Activated naive CD4-positive, alpha-beta T cell treated with anti-CD3 and anti-CD28 coated beads, Interleukin-2, amount 50 U/mL, for 72 hours (primary cell): ENCODE results near the gene GAB3. TPM values are rescaled to one million over a fixed set of nuclear protein-coding genes. Genes with fewer than 3 reads are reported as not detected.
"Not testable (repeated sequence)": the region's sequence is repeated elsewhere in the genome, so short reads cannot be mapped to it uniquely, and the experiment has no call there.

ENCODE experiments used
- ATAC-seq, 2 donors: fragments of 150-1000 bp; cut with Tn5 transposase; 2 replicates each; pipeline ENCODE4 v1.10.0; 2021; ENCODE audit warnings: mild to moderate bottlenecking in 2 of 2, moderate library complexity in 2 of 2
- DNase-seq, 2 donors: peaks; one replicate each; pipeline ENCODE4 v3.0.0; 2021 to 2022; ENCODE audit warnings: low spot score in 2 of 2
- H3K27ac Mint-ChIP-seq, 2 donors: one replicate each; pipeline ENCODE4 v1.8.0; 2022; ENCODE audit warnings: mild to moderate bottlenecking in 2 of 2, mixed read lengths in 2 of 2
- H3K36me3 Mint-ChIP-seq, 2 donors: one replicate each; pipeline ENCODE4 v1.8.0; 2022; ENCODE audit warnings: mixed read lengths in 2 of 2
- H3K9me3 Mint-ChIP-seq, 2 donors: one replicate each; pipeline ENCODE4 v1.8.0; 2022; ENCODE audit warnings: mixed read lengths in 2 of 2
- total RNA-seq, 2 donors: library from RNA; stranded (reverse); gene quantifications; one replicate each; pipeline ENCODE4 v1.2.3, GENCODE V29; 2022

GAB3 gene
- total RNA-seq, 2 donors from 2014 or later, result 3.3 to 4.0 TPM

DNA sequence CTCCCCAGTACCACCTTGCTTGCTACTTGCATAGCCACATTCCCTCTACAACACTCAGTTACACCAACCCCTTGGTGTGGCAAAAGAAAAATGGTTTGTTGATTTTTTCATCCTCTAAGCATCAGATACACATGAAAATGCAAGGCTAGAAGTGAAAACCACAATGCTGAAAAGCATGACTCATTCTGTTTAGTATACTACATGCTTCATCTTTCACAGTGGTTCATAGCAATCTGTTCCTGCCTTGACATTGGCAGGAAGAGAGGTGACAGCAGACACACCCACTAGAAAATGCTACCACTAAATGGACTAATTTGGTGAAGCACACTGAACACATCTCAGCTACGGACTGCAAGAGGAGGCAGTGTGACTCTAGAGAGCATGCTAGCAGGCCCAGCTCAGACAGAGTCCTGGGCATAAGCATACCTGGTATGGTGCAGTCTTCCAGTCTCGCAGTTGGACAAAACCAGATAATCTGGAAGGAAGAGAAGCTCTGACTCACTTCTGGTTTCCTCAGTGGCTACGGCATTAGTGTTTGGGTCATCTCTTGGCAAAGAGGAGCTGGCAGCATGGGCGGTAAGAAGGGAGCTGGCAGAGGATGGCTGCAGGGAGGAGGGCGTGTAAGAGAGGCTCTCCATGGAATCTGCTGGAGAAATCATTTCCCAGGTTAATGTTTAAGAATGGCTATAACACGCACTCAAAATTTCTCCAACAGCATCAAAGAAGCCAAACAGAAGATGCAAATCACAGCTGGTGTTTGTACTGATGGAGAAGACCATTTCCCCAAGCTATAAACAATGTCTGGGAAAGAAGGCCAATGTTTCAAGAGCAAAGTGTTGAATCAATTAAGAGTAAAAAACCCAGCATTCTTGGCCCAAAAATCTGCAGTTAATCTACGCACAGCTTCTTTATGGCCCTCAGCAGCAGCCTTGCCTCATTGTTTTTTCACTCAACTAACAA, 37.8 kb downstream of the GAB3 start:
- ATAC-seq (peak; percentile 81 to 98), DNase-seq (no peak)
- Mint-ChIP-seq H3K9me3 (no peaks in the 10 kb centered on the region), H3K36me3 (no peaks in the 10 kb centered on the region), H3K27ac (peak overlapping the region in 1 of 2 donors; percentile 13)

DNA sequence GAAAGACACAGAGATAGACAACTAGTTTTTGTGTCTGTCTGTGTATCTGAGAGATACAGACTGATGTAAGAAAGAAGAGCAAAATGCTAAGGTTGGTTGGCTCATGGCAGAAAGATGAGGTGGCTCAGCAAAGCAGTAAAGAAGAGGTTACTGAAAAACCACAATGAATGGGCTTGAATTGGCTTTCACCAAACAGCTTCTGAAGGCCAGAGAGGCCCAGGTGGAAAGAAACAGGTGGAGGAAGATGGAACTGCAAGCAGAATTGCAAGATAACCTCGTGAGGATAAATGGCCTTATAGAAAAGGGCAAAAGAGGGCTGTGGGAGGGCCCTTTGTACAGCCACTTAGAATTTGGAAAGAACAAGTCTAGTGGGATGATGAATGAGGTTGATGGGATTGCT, 39.6 kb downstream of the GAB3 start:
- Mint-ChIP-seq H3K27ac (peak overlapping the region in 1 of 2 donors; percentile 15), H3K36me3 (no peaks in the 10 kb centered on the region), H3K9me3 (no peaks in the 10 kb centered on the region)
- no peak for ATAC-seq
- no peak for DNase-seq

DNA sequence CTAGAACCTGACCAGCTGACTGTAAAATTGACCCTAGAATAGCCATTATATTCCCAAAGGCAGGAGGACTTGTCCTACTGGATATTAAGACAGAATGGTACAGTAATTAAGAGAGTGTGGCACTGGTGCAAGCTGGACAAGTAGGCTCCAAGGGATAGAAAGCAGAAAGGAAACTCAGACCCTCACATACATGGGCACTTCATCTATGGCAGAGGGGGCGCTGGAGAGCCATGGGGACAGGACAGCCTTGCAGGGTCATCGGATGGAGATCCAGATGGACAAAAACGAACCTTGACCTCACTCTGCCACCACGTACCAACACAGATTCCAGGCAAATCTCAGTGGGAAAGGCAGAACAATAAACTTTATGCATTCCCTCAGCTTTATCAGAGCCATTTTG, 40.6 kb downstream of the GAB3 start:
- H3K36me3 Mint-ChIP-seq, result no peaks in the 10 kb centered on the region
- no peaks in the 10 kb centered on the region for H3K9me3 Mint-ChIP-seq
- ATAC-seq (no peak), DNase-seq (no peak)
- no peak overlapping the region for H3K27ac Mint-ChIP-seq

DNA sequence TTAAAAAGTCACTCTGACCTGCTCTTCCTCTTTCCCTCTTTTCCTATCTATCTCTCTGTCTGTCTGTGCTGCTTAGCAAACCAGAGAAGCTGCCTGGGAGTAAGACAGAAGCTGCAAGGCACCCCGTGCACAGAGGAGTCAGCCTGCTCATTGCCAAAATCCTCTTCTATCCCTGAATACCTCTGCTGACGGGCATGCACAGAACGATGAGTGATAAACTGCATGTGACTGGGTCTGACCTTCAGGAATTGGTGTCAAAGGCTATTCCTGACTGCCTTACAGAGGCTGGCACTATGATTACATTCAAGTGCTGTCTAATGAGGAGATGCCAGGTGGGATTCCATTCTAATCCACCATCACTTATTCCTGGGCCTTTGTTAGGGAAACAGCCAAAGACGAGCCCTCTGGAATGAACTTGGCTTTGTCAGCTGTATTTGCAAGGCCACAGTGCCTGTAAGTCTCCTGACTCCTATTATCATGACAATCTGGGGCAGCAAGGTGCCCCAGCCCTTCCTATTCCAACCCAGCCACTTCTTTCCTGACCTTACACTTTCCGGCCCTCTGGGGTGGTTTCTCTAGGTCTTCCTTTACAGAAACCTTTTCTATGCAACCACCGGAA, 52.1 kb downstream of the GAB3 start:
- Mint-ChIP-seq H3K9me3 (no peaks in the 10 kb centered on the region), H3K36me3 (peaks cover 0 to 7% of the 10 kb centered on the region in 2 donors), H3K27ac (peak overlapping the region in 1 of 2 donors; percentile 55)
- DNase-seq (no peak), ATAC-seq (no peak)

DNA sequence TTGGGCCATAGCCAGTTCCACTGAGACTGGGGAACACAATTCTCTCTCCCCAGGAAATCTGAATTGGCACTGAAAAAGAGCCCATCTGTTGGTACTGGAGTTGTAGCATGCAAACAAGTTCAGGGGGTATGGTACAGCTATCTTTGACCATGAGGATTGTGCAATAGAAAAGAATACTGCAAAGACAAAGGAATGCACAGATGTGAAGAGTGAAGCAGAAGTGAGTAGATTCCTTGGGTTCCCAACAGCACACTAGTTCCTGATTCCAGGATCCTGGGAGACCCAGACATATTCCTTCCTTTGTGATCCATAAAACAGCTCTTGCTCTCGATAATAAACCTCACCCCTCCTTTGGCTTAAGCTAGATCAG, 54.2 kb downstream of the GAB3 start:
- Mint-ChIP-seq H3K27ac (peak overlapping the region in 1 of 2 donors; percentile 47), H3K9me3 (no peaks in the 10 kb centered on the region), H3K36me3 (peaks cover 0 to 7% of the 10 kb centered on the region in 2 donors)
- DNase-seq (no peak), ATAC-seq (no peak)

DNA sequence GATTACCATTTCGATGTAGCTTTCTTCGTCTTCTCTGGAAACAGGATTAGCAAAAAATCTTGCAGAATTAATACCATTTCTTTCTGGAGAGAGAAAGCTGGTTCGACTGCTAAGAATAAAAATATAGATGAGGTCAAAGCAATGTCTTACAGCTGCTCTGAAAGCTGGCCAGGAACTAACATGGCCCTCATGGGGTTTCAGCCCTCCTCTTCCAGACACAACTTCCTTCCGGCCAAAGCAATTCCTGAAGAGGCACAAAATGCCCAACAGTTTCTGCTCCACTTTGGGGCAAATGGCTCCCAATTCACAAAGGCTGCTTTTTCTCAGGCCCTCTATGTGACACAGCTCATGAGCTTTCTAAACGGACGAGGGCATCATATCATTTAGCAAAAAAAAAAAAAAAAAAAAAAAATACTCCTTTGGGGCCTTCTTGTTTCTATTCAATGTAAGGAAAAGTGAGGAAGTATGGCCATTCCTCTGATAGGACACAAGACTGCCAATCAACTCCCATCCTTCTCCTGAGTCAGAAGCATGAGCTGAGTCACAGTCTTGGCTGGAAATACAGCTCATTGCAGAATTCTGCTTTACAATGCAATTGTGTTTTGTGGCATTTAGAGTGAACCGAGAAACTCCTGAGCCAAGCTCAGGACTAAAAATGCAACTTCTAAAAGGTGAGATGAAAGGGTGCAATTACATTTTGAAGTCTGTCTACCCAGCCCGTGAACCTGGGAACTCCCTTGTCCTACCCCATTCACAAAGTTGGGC, 54.8 kb downstream of the GAB3 start:
- Mint-ChIP-seq H3K9me3 (no peaks in the 10 kb centered on the region), H3K27ac (peak overlapping the region in 1 of 2 donors; percentile 47), H3K36me3 (peaks cover 0 to 7% of the 10 kb centered on the region in 2 donors)
- DNase-seq (no peak), ATAC-seq (peak; percentile 90 to 92)

DNA sequence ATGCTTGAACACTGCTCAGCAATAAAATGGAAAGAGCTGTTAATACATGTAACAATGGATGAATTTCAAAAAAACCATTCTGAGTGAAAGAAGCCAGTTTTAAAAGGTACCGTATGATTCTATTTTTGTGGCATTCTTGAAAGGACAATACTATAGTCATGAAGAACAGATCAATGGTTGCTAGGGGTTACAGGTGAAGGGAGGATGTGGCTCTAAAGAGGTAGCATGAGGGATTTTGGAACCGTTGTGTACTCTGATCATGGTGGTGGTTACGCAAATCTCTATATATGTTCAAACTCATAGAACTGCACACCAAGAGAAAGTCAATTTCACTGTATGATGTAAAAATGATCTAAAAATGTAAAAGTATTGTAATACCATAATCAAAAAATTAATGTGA, 57.5 kb downstream of the GAB3 start:
- peak; percentile 58 to 63 for ATAC-seq
- DNase-seq, result no peak
- Mint-ChIP-seq H3K27ac (no peak overlapping the region), H3K36me3 (peaks cover 0 to 7% of the 10 kb centered on the region in 2 donors), H3K9me3 (no peaks in the 10 kb centered on the region)

DNA sequence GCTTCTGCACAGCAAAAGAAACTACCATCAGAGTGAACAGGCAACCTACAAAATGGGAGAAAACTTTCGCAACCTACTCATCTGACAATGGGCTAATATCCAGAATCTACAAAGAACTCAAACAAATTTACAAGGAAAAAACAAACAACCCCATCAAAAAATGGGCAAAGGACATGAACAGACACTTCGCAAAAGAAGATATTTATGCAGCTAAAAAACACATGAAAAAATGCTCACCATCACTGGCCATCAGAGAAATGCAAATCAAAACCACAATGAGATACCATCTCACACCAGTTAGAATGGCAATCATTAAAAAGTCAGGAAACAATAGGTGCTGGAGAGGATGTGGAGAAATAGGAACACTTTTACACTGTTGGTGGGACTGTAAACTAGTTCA, 60.4 kb downstream of the GAB3 start:
- not testable (repeated sequence) for H3K36me3 Mint-ChIP-seq, H3K9me3 Mint-ChIP-seq, ATAC-seq, H3K27ac Mint-ChIP-seq, DNase-seq

DNA sequence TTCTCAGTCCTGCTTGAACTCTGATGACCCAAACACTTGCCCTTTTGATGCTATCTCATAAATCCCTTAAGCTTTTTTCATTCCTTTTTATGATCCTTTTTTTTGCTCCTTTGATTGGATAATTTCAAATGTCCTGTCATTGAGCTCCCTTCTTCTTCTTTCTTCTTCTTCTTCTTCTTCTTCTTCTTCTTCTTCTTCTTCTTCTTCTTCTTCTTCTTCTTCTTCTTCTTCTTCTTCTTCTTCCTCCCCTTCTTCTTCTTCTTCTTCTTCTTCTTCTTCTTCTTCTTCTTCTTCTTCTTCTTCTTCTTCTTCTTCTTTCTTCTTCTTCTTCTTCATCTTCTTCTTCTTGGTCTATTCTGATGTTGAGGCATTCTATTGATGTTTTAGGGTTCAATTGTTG, 78.8 kb downstream of the GAB3 start:
- Mint-ChIP-seq H3K9me3 (peaks cover 16 to 23% of the 10 kb centered on the region in 2 donors), H3K36me3 (peaks cover 7 to 19% of the 10 kb centered on the region in 2 donors)
- DNase-seq, ATAC-seq, H3K27ac Mint-ChIP-seq: not testable (repeated sequence)

DNA sequence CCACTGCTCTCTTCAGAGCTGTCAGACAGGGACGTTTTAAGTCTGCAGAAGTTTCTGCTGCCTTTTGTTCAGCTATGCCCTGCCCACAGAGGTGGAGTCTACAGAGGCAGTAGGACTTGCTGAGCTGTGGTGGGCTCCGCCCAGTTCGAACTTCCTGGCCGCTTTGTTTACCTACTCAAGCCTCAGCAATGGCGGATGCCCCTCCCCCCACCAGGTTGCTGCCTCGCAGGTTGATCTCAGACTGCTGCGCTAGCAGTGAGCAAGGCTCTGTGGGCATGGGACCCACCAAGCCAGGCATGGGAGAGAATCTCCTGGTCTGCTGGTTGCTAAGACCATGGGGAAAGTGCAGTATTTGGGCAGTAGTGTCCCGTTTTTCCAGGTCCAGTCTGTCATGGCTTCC, 80.0 kb downstream of the GAB3 start:
- Mint-ChIP-seq H3K36me3 (peaks cover 7 to 19% of the 10 kb centered on the region in 2 donors), H3K9me3 (peaks cover 16 to 23% of the 10 kb centered on the region in 2 donors)
- not testable (repeated sequence) for H3K27ac Mint-ChIP-seq, ATAC-seq, DNase-seq

DNA sequence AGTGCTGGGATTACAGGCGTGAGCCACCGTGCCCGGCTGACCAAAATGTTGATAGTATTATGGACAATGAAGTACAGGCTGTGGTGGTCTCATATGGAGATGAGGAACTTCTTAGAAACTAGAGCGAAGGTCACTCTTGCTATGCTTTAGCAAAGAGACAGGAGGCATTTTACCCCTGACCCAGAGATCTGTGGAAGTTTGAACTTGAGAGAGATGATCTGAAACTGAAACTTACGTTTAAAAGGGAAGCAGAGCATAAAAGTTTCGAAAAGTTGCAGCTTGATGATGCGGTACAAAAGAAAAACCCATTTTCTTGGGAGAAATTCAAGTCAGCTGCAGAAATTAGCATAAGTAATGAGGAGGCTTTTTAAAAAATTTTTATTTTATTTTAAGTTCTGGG, 89.0 kb downstream of the GAB3 start:
- peaks cover 5% of the 10 kb centered on the region in 2 donors for H3K9me3 Mint-ChIP-seq
- ATAC-seq (no peak), DNase-seq (no peak)
- no peak overlapping the region for H3K27ac Mint-ChIP-seq
- no peaks in the 10 kb centered on the region for H3K36me3 Mint-ChIP-seq

DNA sequence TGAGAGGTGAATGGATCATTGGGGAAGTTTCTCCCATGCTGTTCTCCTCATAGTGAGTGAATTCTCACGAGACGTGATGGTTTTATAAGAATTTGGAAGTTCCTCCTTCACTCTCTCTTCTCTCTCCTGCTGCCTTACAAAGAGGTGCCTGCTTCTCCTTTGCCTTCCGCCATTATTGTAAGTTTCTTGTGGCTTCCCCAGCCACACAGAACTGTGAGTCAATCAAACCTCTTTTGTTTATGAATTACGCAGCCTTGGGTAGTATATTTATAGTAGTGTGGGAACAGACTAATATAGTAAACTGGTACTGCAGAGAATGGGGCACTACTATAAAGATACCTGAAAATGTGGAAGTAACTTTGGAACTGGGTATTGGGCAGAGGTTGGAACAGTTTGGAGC, 89.7 kb downstream of the GAB3 start:
- ATAC-seq (no peak), DNase-seq (no peak)
- Mint-ChIP-seq H3K9me3 (peaks cover 5% of the 10 kb centered on the region in 2 donors), H3K36me3 (no peaks in the 10 kb centered on the region), H3K27ac (peak overlapping the region in 1 of 2 donors; percentile 82)

DNA sequence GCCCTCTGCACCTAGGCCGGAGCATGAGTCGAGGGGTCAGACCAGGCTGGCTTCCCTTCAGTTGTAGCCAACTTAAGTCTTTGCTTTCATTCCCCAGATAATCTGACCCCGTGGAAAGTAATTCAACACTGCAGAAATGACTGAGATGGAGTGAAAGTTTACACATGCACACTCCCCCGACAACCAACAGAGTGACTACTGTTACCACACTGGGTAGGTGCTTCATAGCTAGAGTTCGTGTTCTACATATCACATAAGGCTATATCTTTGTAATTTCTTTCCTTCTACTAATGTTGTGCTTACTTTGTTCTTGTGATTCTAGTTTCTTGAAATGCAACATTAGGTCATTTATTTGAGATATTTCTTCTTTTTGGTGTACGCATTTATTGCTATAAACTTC, 90.3 kb downstream of the GAB3 start:
- no peaks in the 10 kb centered on the region for H3K36me3 Mint-ChIP-seq
- DNase-seq (no peak), ATAC-seq (peak in 1 of 2 donors; percentile 72)
- no peak overlapping the region for H3K27ac Mint-ChIP-seq
- peaks cover 5% of the 10 kb centered on the region in 2 donors for H3K9me3 Mint-ChIP-seq

DNA sequence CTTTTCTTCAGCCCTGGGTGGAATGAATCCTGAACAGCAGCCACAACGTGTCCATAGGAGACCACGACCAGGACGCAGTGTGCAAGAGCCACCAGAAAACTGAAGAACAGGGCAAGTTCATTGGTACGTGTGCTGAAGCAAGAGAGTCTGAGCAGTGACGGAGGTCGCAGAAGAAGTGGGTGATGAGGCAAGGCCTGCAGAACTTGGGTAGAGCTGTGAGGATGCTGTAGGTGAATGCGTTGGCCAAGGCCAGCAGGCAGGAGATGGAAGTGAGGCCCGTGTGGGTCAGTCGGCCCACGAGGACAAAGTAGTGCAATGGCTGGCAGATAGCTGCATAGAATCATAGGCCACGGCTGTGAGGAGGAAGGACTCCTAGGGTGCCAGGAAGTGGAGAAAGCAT, 91.9 kb downstream of the GAB3 start:
- H3K9me3 Mint-ChIP-seq, result peaks cover 0 to 5% of the 10 kb centered on the region in 2 donors
- no peak for DNase-seq
- no peak overlapping the region for H3K27ac Mint-ChIP-seq
- ATAC-seq, result no peak
- no peaks in the 10 kb centered on the region for H3K36me3 Mint-ChIP-seq

DNA sequence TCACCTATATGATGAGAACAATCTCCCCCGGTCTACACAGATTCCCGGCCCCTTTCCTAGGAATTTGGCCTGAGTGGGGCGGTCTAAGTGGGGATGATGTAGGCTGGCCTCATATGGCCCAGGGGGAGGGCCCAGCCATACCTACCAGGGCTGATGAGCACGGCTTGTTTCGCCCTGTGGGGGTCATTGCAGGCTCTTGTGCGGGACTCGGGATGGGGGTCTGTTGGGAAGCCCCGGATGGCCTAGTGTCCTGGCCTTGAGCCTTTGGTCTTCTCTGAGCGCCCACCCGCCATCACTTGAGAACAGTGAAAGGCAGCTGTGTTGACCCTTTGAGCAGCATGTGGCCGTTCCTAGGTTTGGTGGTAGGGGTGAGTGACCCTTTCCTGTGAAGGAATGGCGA, 92.7 kb downstream of the GAB3 start:
- DNase-seq (no peak), ATAC-seq (no peak)
- Mint-ChIP-seq H3K9me3 (no peaks in the 10 kb centered on the region), H3K27ac (no peak overlapping the region), H3K36me3 (no peaks in the 10 kb centered on the region)

DNA sequence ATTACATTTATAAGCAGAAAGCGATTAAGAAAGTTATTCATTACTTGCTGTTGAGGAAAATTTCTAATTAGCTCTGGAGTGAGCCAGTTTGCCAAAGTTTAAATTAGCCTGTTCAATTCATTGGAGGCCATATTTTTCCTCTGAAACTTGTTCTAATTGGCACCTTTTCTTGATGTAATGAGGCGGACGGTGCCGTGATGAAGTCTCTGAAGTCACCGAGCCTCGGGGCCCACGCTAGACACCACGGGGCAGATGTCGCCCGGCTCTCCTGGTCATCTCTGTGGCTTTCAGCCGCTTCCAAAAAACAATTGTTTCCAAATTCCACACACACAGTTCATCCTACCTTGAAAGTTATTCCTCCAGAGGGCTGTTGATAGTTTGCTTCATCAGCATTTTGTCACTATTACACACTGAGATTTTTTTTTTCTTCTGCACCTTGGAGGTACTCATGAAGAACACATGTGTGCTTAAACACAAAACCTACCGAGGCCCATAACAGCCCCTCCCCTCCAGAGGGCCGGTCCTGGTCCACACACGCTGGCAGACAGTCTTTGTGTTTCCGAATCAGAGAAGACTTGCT, 93.6 kb downstream of the GAB3 start:
- H3K27ac Mint-ChIP-seq, result no peak overlapping the region
- DNase-seq (no peak), ATAC-seq (no peak)
- no peaks in the 10 kb centered on the region for H3K9me3 Mint-ChIP-seq
- no peaks in the 10 kb centered on the region for H3K36me3 Mint-ChIP-seq

DNA sequence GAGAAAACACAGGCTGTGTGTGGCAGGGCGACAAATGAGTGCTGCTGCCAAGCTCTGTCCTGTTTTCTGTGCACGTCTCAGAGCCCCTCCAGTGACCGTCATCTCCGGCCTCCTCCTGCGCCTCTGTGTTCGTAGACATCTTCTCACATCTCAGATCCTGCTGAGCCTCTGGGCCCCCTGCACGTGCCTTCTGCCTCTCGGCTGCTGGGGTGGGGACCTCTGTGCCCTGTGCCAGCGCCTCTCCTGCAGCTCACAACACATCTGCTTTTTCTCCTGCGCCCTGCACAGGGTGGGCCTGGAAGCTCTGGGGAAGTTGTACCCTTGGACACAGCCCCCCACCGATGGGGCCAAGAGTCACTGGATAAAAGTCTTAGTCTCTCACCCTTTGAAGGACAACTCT, 95.1 kb downstream of the GAB3 start:
- no peak for ATAC-seq
- H3K27ac Mint-ChIP-seq, result no peak overlapping the region
- DNase-seq, result no peak

More for the DNA sequence above, 95.1 kb downstream of the GAB3 start:
- H3K36me3 Mint-ChIP-seq, result no peaks in the 10 kb centered on the region
- H3K9me3 Mint-ChIP-seq, result no peaks in the 10 kb centered on the region
